Measurements from ENCODE around the gene INPP5D. TPM values are rescaled to one million over a fixed set of nuclear protein-coding genes. Genes with fewer than 3 reads are reported as not detected.

INPP5D gene
- total RNA-seq, 2 donors from 2014 or later, result 6.5 to 7.1 TPM

DNA sequence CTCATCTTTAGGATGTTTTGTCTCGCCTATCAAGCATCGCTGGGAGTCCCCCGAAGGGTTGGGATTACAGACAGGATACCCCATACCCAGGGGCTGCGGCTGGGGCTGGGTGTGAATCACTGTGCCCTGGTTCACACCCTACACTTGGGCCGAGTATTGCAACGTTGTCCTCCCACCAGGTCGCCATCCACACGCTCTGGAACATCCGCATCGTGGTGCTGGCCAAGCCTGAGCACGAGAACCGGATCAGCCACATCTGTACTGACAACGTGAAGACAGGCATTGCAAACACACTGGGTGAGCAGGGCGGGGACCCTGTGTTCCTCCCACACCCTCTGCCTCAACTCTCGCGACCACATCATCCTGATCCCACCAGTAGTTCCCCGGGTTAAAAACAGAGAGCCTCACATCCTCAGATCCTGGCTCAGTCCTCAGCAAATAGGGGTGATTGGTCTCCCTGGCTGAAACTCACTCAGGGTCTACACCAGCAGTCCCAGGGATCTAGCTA is 104.0 kb downstream of the INPP5D start:
- no peak overlapping the region for H3K9ac ChIP-seq (ENCODE audit: low read depth in 2 of 2, low read length in 2 of 2)
- H3K27me3 ChIP-seq, result no peaks in the 10 kb centered on the region
- peaks cover 5% of the 10 kb centered on the region for H3K4me1 ChIP-seq
- no peak overlapping the region for H3K4me3 ChIP-seq
- TF ChIP-seq, protein P1, sequence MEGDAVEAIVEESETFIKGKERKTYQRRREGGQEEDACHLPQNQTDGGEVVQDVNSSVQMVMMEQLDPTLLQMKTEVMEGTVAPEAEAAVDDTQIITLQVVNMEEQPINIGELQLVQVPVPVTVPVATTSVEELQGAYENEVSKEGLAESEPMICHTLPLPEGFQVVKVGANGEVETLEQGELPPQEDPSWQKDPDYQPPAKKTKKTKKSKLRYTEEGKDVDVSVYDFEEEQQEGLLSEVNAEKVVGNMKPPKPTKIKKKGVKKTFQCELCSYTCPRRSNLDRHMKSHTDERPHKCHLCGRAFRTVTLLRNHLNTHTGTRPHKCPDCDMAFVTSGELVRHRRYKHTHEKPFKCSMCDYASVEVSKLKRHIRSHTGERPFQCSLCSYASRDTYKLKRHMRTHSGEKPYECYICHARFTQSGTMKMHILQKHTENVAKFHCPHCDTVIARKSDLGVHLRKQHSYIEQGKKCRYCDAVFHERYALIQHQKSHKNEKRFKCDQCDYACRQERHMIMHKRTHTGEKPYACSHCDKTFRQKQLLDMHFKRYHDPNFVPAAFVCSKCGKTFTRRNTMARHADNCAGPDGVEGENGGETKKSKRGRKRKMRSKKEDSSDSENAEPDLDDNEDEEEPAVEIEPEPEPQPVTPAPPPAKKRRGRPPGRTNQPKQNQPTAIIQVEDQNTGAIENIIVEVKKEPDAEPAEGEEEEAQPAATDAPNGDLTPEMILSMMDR (IDR thresholded peaks at IDR 0.05), result no peak
- H3K36me3 ChIP-seq, result no peaks in the 10 kb centered on the region
- DNase-seq, result no peak
- H3K9me3 ChIP-seq, result no peaks in the 10 kb centered on the region
- intact Hi-C loops (cut with DNase I), result no loop called here
- H3K27ac ChIP-seq, result no peak overlapping the region

DNA sequence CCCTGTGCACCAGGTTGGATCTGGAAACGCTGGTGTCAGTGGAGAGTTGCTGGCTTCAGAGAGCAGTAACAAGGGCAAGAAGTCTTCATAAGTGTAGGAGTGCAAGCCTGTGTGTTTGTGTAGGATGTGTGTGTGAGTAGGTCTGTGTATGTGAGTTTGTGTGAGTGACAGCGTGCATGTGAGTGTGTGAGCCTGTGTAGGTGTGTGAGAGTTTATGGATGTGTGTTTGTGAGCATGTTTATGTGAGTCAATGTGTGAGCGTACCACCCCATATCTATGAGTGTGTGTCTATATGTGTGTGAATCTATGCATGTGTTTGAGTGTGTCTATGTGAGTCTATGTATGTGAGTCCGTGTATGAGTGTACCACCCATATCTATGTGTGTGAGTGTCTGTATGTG is 104.8 kb downstream of the INPP5D start:
- TF ChIP-seq, protein P1 (IDR thresholded peaks at IDR 0.05), result no peak
- intact Hi-C loops (cut with DNase I), result no loop called here
- H3K27ac ChIP-seq, result no peak overlapping the region

DNA sequence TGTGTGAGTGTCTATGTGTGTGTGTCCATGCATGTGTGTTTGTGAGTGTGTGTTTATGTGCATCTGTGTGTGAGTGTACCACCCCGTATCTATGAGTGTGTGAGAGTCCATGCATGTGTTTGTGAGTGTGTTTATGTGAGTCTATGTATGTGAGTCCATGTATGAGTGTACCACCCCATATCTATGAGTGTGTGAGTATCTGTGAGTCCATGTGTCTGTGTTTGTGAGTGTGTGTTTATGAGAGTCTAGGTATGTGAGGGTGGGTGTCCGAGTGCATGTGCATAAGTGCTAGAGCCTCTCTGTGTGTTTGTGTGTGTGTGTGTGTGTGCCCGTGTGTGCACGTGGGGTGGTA is 105.4 kb downstream of the INPP5D start:
- Histone ChIP-seq H3K27ac (no peak overlapping the region), H3K9me3 (no peaks in the 10 kb centered on the region), H3K9ac (ENCODE audit: low read depth in 2 of 2, low read length in 2 of 2) (no peak overlapping the region), H3K36me3 (no peaks in the 10 kb centered on the region), H3K4me1 (peaks cover 5% of the 10 kb centered on the region), H3K27me3 (no peaks in the 10 kb centered on the region), H3K4me3 (no peak overlapping the region)
- TF ChIP-seq, protein P1 (IDR thresholded peaks at IDR 0.05), result no peak
- DNase-seq, result no peak
- intact Hi-C loops (cut with DNase I), result no loop called here

More for the DNA sequence above, 104.8 kb downstream of the INPP5D start:
- no peaks in the 10 kb centered on the region for H3K36me3 ChIP-seq
- no peaks in the 10 kb centered on the region for H3K9me3 ChIP-seq
- H3K4me3 ChIP-seq, result no peak overlapping the region
- no peak overlapping the region for H3K9ac ChIP-seq (ENCODE audit: low read depth in 2 of 2, low read length in 2 of 2)
- peaks cover 5% of the 10 kb centered on the region for H3K4me1 ChIP-seq
- no peak for DNase-seq
- no peaks in the 10 kb centered on the region for H3K27me3 ChIP-seq

DNA sequence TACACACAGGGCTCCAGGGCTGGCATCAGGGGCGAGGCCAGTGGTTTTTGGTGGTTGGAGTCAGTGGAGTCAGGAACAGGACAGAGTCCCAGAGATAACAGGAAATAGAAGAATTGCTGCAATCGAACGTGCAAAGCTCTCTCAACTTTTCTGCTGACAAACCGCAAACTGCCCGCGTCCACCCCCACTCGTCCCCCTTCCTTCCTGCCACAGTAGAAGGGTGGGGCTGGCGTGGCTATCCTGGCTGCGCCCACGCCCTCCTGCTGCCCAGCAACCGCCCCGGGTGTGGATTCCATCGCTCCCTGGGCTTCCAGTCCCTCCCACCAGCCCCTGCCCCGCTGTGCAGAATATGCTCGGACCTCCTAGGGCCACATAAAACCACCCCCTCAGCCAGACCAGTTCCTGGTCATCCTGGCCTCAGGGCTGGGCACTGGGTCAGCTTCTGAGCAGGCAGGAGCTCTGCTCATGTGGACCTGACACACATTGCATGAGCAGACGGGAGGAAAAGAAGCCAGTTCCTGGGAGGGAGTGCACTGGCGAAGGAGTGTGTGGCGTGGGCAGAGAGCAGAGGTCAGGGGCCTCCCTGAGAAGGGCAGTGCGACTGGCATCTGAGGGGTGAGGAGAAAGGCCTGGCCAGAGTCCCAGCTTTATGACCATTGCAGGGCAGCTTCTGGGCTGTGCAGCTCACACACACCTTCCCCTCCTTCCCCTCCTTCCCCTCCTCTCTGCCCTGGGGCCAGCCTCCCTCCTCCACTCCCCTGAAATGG is 105.9 kb downstream of the INPP5D start:
- DNase-seq, result peak; percentile 60
- TF ChIP-seq, protein P1 (IDR thresholded peaks at IDR 0.05), result no peak
- intact Hi-C loops (cut with DNase I), result no loop called here
- H3K4me1 ChIP-seq, result peaks cover 5% of the 10 kb centered on the region
- no peak overlapping the region for H3K4me3 ChIP-seq
- H3K9me3 ChIP-seq, result no peaks in the 10 kb centered on the region
- no peak overlapping the region for H3K27ac ChIP-seq
- no peaks in the 10 kb centered on the region for H3K27me3 ChIP-seq
- no peaks in the 10 kb centered on the region for H3K36me3 ChIP-seq
- H3K9ac ChIP-seq (ENCODE audit: low read depth in 2 of 2, low read length in 2 of 2), result no peak overlapping the region

DNA sequence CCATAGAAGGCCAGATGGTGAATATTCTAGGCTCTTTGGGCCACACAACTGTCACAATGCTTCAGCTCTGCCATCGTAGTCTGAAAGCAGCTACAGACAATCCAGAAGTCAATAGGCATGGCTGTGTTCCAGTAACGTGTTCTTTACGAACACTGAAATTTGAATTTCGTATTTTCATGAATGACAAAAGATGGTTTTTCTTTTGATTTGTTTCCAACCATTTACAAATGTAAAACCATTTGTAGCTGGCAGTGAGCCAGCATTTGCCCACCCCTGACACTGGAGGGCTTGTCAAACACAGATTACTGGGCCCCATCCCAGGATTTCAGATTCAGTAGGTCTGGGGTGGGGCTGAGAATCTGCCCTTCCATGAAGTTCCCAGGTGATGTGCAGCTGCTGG is 108.3 kb downstream of the INPP5D start:
- Histone ChIP-seq H3K4me1 (peaks cover 5% of the 10 kb centered on the region), H3K36me3 (no peaks in the 10 kb centered on the region), H3K27me3 (no peaks in the 10 kb centered on the region), H3K9ac (ENCODE audit: low read depth in 2 of 2, low read length in 2 of 2) (no peak overlapping the region), H3K9me3 (no peaks in the 10 kb centered on the region), H3K27ac (no peak overlapping the region), H3K4me3 (no peak overlapping the region)
- DNase-seq, result no peak
- intact Hi-C loops (cut with DNase I), result no loop called here
- TF ChIP-seq, protein P1 (IDR thresholded peaks at IDR 0.05), result no peak
